ENCODE results near the gene VEPH1.

DNA sequence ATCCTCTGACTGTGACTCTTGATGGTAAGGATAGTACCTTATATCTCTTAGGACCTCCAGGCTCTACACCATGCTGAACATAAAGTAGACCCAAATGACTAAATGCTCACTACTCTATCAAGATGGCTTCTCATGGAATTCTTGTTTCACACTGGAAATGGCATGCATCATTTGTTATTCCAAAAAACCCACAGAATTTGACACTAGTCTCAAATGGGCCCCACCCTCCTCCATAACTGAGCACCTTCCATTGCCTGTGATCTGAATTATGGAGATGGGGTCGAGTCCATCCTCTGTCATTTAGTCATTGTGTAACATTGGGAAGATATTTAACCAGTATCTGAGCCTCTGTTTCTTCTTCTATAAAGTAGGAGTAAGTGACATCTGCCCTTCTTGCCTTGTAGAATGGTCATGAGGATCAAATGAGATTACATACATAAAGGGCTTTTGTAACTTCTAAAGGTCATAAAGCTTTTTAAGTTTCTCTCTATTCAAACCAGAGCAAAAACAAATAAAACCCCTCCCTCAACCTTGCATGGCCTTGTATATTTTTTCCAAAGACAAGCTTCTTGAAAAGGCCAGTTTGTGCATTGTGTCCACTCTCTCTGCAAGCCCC, 123.6 kb downstream of the VEPH1 start:
- TF ChIP-seq, protein P1, sequence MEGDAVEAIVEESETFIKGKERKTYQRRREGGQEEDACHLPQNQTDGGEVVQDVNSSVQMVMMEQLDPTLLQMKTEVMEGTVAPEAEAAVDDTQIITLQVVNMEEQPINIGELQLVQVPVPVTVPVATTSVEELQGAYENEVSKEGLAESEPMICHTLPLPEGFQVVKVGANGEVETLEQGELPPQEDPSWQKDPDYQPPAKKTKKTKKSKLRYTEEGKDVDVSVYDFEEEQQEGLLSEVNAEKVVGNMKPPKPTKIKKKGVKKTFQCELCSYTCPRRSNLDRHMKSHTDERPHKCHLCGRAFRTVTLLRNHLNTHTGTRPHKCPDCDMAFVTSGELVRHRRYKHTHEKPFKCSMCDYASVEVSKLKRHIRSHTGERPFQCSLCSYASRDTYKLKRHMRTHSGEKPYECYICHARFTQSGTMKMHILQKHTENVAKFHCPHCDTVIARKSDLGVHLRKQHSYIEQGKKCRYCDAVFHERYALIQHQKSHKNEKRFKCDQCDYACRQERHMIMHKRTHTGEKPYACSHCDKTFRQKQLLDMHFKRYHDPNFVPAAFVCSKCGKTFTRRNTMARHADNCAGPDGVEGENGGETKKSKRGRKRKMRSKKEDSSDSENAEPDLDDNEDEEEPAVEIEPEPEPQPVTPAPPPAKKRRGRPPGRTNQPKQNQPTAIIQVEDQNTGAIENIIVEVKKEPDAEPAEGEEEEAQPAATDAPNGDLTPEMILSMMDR (IDR thresholded peaks at IDR 0.05; ENCODE audit: low read depth, low read length): no peak
- TF ChIP-seq EZH2phosphoT487 (IDR thresholded peaks at IDR 0.05; ENCODE audit: low read depth): no peak
